ENCODE results near the gene POC1A.

DNA sequence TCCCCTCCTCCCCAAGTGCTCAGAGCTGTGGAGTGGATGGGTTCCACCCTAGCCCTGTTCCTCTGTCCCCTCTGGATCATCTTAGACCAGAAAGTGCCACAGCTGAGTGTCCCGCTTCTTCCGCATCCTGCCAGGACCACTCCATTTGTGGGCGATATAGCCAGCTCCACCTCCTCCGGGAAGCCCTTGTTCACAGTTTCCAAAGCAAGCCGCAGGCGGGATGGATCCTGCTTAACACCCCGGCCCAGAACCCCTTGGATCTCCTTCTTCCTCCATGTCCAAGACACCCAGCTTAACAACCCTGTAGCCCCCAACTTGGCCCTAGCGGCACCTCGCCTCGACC is 43.2 kb upstream of the POC1A start:
- no peak for TF ChIP-seq GATA2 (IDR thresholded peaks at IDR 0.05; ENCODE audit: low read depth, low read length)
- no peak for TF ChIP-seq GATA3 (IDR thresholded peaks at IDR 0.05; ENCODE audit: low read depth, low read length)

Measured in SH-SY5Y (cell line).